Gastrocnemius medialis (tissue), 4 donors: Measurements from ENCODE around the gene SHQ1. TPM values are rescaled to one million over a fixed set of nuclear protein-coding genes. Genes with fewer than 3 reads are reported as not detected.

Source experiments
- ATAC-seq, 2 donors: fragments of 150-250 bp; one replicate each; pipeline ENCODE4 v1.9.1; 2016
- DNase-seq, 2 donors: peaks; one replicate each; pipeline ENCODE4 v3.0.0-alpha.2; 2019
- H3K27ac ChIP-seq, 4 donors: fragments of 200-600 bp; sonication (generic); 1 replicate in 1 of 4; 2 replicates in 3 of 4; pipeline ENCODE4 v1.5.1; 2016 to 2018; ENCODE audit warnings: mild to moderate bottlenecking in 2 of 4, moderate library complexity in 1 of 4
- H3K27me3 ChIP-seq, 3 donors: fragments of 200-600 bp; sonication (generic) in 2 of 3; 1 replicate in 1 of 3; 2 replicates in 2 of 3; pipeline versions ENCODE4 v1.5.1 to v1.6.0; 2016 to 2019; ENCODE audit warnings: mild to moderate bottlenecking in 1 of 3, moderate library complexity in 1 of 3
- H3K36me3 ChIP-seq, 2 donors: fragments of 200-600 bp; sonication (generic) in 1 of 2; one replicate each; pipeline ENCODE4 v1.5.1; 2017 to 2018
- H3K4me1 ChIP-seq, 2 donors: fragments of 200-600 bp; sonication (generic) in 1 of 2; one replicate each; pipeline ENCODE4 v1.5.1; 2016 to 2017; ENCODE audit warnings: mild to moderate bottlenecking in 2 of 2
- H3K4me3 ChIP-seq, 4 donors: fragments of 200-600 bp; sonication (generic) in 3 of 4; 1 replicate in 1 of 4; 2 replicates in 3 of 4; pipeline ENCODE4 v1.5.1; 2016 to 2019; ENCODE audit warnings: mild to moderate bottlenecking in 2 of 4
- H3K9me3 ChIP-seq, 3 donors: fragments of 200-600 bp; sonication (generic) in 2 of 3; 1 replicate in 1 of 3; 2 replicates in 2 of 3; pipeline ENCODE4 v1.5.1; 2016 to 2019
- POLR2A ChIP-seq, 2 donors: fragments of 450-650 bp; IDR thresholded peaks; one replicate each; pipeline ENCODE4 v1.6.1; 2017; ENCODE audit warnings: antibody characterized with exemption in 2 of 2, mild to moderate bottlenecking in 2 of 2, moderate library complexity in 2 of 2
- in situ Hi-C, 4 donors: fragments of 200-750 bp; cut with MboI; loops; one replicate each; pipeline versions ENCODE4 v1.15.0 to v1.8.0; 2017; ENCODE audit warnings: low sequenced_read_pairs in 4 of 4
- intact Hi-C: fragments of 100-400 bp; cut with DNase I; formaldehyde crosslinking; loops from one replicate; pipeline ENCODE4 v1.15.1; 2023; ENCODE audit warnings: low total_unique reads
- total RNA-seq, 4 donors: library from RNA; depleted of rRNA; stranded (reverse); fragments of >200 nt; gene quantifications; one replicate each; pipeline versions ENCODE4 v1.1.0 to v1.2.3, GENCODE V29; 2016
- TF ChIP-seq, protein P1 (sequence below), 5 experiments: fragments of 450-650 bp in 3 of 5; fragments of 200-600 bp in 2 of 5; sonication (generic) in 2 of 5; IDR thresholded peaks in 4 of 5; conservative IDR thresholded peaks in 1 of 5; 1 replicate in 4 of 5; 2 replicates in 1 of 5; pipeline ENCODE4 v1.5.1; 2016 to 2019; ENCODE audit warnings: antibody characterized with exemption in 5 of 5, mild to moderate bottlenecking in 3 of 5, moderate library complexity in 3 of 5

The SHQ1 gene
- total RNA-seq, 4 donors from 2014 or later = 9.2 to 15.0 (median 12.6) TPM

DNA sequence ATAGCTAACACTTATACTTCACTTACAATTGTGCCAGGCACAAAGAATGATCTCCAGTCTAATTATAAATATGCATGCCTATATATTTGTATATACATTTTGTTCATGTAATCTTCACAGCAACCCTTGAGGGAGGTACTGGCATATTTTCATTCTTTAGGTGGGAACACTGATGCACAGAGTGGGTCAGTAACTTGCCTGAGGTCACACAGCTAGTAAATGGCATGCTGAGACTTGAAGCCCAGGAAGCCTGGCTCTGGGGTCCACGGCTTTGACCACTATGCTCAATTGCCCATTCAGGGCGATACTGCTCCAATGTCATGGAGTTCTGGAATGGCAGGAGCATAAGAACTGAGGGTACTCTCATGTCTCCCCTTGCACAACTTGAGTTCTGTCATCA, 139.8 kb downstream of the SHQ1 start:
- in situ Hi-C loops = no loop called here
- no peak for TF ChIP-seq POLR2A (IDR thresholded peaks at IDR 0.05)
- TF ChIP-seq, protein P1, sequence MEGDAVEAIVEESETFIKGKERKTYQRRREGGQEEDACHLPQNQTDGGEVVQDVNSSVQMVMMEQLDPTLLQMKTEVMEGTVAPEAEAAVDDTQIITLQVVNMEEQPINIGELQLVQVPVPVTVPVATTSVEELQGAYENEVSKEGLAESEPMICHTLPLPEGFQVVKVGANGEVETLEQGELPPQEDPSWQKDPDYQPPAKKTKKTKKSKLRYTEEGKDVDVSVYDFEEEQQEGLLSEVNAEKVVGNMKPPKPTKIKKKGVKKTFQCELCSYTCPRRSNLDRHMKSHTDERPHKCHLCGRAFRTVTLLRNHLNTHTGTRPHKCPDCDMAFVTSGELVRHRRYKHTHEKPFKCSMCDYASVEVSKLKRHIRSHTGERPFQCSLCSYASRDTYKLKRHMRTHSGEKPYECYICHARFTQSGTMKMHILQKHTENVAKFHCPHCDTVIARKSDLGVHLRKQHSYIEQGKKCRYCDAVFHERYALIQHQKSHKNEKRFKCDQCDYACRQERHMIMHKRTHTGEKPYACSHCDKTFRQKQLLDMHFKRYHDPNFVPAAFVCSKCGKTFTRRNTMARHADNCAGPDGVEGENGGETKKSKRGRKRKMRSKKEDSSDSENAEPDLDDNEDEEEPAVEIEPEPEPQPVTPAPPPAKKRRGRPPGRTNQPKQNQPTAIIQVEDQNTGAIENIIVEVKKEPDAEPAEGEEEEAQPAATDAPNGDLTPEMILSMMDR (IDR thresholded peaks at IDR 0.05 in 4 of 5, conservative IDR thresholded peaks at IDR 0.05 in 1 of 5) = no peak
- intact Hi-C loops = no loop called here

DNA sequence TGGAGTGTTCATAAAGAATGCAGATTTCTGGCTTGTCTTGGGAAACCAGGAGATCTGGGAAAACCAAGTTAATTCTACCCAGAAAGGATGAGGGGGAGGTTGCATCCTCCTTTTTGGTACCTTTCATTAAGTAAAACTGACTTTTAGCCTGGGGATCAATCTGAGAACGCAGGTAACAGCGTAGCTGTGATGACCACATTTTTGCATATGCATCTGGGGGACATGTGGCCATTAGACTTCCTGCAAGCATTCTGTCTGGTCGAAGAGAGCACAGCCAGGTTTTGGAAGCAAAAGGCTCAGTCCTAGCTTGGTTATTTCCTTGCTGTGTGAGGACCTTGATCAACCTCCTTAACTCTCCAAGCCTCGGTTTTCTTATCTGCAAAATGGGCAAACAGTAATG, 145.2 kb downstream of the SHQ1 start:
- intact Hi-C loops (no loop called here), in situ Hi-C loops (no loop called here)
- Histone ChIP-seq H3K27ac (no peak overlapping the region), H3K4me3 (no peak overlapping the region), H3K36me3 (no peaks in the 10 kb centered on the region), H3K4me1 (no peaks in the 10 kb centered on the region), H3K27me3 (peaks cover 0 to 2% (median 0%) of the 10 kb centered on the region in 3 donors), H3K9me3 (no peaks in the 10 kb centered on the region)
- DNase-seq (no peak), ATAC-seq (no peak)
- TF ChIP-seq POLR2A (IDR thresholded peaks at IDR 0.05) = no peak
- TF ChIP-seq, protein P1 (IDR thresholded peaks at IDR 0.05 in 4 of 5, conservative IDR thresholded peaks at IDR 0.05 in 1 of 5) = no peak

More for the DNA sequence above, 139.8 kb downstream of the SHQ1 start:
- Histone ChIP-seq H3K36me3 (no peaks in the 10 kb centered on the region), H3K9me3 (no peaks in the 10 kb centered on the region), H3K27me3 (no peaks in the 10 kb centered on the region), H3K4me1 (no peaks in the 10 kb centered on the region), H3K27ac (no peak overlapping the region), H3K4me3 (no peak overlapping the region)
- no peak for ATAC-seq
- no peak for DNase-seq

DNA sequence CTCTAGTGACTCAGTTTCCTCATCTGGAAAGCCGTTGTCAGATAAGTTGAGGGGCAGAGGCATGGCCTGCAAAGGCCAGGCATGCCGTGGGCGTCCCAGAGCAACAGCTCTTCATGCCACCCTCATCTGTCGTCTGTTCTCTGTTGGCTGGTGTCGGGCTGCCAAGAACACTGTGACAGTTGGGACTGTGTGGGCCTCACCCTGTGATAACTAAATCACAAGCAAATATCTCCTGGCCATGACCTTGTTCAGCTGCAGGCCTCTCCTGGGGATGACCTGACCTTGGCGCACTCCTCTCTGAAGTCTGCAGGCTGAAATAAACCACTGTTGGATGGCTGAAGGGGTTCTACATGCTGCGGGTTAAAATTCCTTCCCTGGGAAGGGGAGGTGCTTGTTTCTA, 145.9 kb downstream of the SHQ1 start:
- H3K27me3 ChIP-seq = peaks cover 0 to 4% (median 2%) of the 10 kb centered on the region in 3 donors
- H3K4me1 ChIP-seq = no peaks in the 10 kb centered on the region
- no peak for DNase-seq
- TF ChIP-seq, protein P1 (IDR thresholded peaks at IDR 0.05 in 4 of 5, conservative IDR thresholded peaks at IDR 0.05 in 1 of 5) = no peak
- TF ChIP-seq POLR2A (IDR thresholded peaks at IDR 0.05) = no peak
- H3K9me3 ChIP-seq = no peaks in the 10 kb centered on the region
- H3K4me3 ChIP-seq = no peak overlapping the region
- H3K27ac ChIP-seq = no peak overlapping the region
- in situ Hi-C loops = no loop called here
- H3K36me3 ChIP-seq = no peaks in the 10 kb centered on the region
- intact Hi-C loops = no loop called here
- ATAC-seq = no peak

DNA sequence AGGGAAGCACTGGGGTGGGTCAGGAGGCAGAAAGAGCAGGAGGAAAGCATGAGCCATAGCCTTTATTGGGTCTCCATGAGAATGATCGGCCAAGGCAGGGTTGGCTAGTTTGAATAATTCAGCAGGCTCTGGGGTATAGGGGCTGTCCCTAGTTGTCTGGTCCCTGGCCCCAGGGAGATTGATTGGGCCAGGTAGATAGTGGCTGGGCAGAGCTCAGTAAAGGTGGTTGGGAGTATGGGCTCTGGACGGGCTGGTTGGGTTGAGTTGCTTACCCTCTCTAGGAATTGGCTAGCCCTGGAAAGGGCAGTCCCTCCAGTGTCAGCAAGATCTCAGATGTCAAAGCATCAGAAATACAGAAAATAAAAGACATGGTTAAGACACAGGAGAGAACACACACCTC, 148.1 kb downstream of the SHQ1 start:
- Histone ChIP-seq H3K36me3 (no peaks in the 10 kb centered on the region), H3K27ac (no peak overlapping the region), H3K4me3 (no peak overlapping the region), H3K9me3 (no peaks in the 10 kb centered on the region), H3K27me3 (peaks cover 0 to 4% (median 2%) of the 10 kb centered on the region in 3 donors), H3K4me1 (no peaks in the 10 kb centered on the region)
- in situ Hi-C loops = no loop called here
- intact Hi-C loops = no loop called here
- DNase-seq (no peak), ATAC-seq (no peak)
- TF ChIP-seq, protein P1 (IDR thresholded peaks at IDR 0.05 in 4 of 5, conservative IDR thresholded peaks at IDR 0.05 in 1 of 5) = no peak

DNA sequence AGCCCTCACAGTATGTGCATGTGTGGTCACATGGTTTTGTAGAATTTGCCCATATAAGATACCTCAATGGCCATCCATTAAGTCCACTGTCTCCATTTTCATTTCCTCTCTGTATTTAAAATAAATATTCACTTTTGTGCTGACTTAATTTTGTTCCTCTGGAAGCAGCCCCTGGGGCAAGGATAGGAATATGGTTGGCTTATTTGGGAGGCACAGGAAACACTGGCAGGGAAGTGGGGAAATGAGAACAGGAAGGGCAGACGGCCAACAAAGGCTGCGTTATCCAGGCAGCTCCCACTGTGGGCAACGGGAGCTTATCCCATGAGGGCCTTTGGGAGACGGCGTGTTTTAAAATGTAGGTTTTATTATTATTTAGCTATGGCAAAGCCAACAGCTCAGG, 148.6 kb downstream of the SHQ1 start:
- no peaks in the 10 kb centered on the region for H3K36me3 ChIP-seq
- ATAC-seq = no peak
- no peaks in the 10 kb centered on the region for H3K4me1 ChIP-seq
- TF ChIP-seq, protein P1 (IDR thresholded peaks at IDR 0.05 in 4 of 5, conservative IDR thresholded peaks at IDR 0.05 in 1 of 5) = no peak
- H3K27me3 ChIP-seq = peaks cover 0 to 4% (median 2%) of the 10 kb centered on the region in 3 donors
- no peaks in the 10 kb centered on the region for H3K9me3 ChIP-seq
- no peak overlapping the region for H3K27ac ChIP-seq
- DNase-seq = no peak
- in situ Hi-C loops = no loop called here
- intact Hi-C loops = no loop called here
- no peak overlapping the region for H3K4me3 ChIP-seq
